ENCODE results near the gene SSH3. TPM values are rescaled to one million over a fixed set of nuclear protein-coding genes. Genes with fewer than 3 reads are reported as not detected.
A peak's percentile ranks its signal among the peaks of the same experiment; 100 is the strongest.

The SSH3 gene
- total RNA-seq, 1 experiment from 2014 or later = 57.8 TPM

DNA sequence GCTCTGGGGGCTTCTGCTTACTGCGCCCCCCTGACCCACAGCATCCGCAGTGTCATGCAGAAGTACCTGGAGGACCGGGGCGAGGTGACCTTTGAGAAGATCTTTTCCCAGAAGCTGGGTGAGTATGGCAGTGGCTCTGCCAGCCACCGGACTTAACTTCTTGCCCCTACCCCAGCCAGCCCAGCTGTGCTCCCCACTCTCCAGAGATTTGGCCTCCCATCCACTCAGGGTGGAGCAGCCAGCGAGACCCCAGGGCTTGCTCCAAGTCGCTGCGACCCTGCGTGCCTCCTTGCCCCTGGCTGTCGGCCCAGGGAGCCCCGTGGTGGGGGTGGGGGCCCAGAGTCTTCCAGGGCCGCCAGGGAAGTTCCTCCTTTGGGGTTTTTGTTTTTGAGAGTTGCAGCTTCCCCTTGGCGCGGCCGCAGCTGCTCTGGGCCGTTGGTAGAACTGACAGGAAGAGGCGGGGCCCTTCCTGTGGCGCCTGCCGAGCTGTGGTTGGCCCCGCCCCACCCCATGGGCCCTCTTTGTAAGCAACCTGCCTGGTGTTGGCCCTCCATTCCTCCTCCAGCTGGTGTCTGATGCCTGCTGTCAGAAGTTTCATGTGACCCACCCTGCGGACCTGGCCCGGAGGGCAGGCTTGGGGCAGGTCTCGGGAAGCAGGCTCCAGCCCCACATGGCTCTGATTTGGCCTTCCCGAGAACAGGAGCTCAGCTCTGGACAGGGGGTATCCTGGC is 25.9 kb upstream of the SSH3 start:
- H3K79me2 ChIP-seq (ENCODE audit: insufficient read depth, low read length) = peaks cover 61% of the 10 kb centered on the region
- POLR2A ChIA-PET = no interaction called here
- CTCF ChIA-PET = interaction anchor here (1.2 kb wide), 1 partner anchor 11 kb away, joined by 5 read pairs; the partner anchor contains the start of gene GRK2

GRCh38 chr11:67278135-67278938 is 25.0 kb upstream of the SSH3 start:
- Histone ChIP-seq H3K27me3 (ENCODE audit: insufficient read depth, low read length) (no peaks in the 10 kb centered on the region), H3K27ac (ENCODE audit: low read depth, low read length) (peak overlapping the region; percentile 57; the same call in 1 of the 2 replicates), H2AFZ (ENCODE audit: low read depth, low read length, poor library complexity, severe bottlenecking) (no peak overlapping the region), H3K9ac (ENCODE audit: low read length) (no peak overlapping the region), H3K4me2 (ENCODE audit: low read length) (no peak overlapping the region), H4K20me1 (ENCODE audit: insufficient read depth) (no peaks in the 10 kb centered on the region), H3K36me3 (ENCODE audit: control insufficient read depth in 1 of 2, insufficient read depth in 2 of 2, low read length in 2 of 2) (peaks cover 16 to 36% of the 10 kb centered on the region in 2 experiments), H3K4me3 (replicated peaks in 1 of 2; ENCODE audit: low read depth in 1 of 2, low read length in 2 of 2) (no peak overlapping the region), H3K4me1 (ENCODE audit: control insufficient read depth in 1 of 2, insufficient read depth in 2 of 2, low read length in 2 of 2) (peaks cover 4 to 19% of the 10 kb centered on the region in 2 experiments), H3K79me2 (ENCODE audit: insufficient read depth, low read length) (peaks cover 51% of the 10 kb centered on the region), H3K9me2 (ENCODE audit: insufficient read depth) (no peaks in the 10 kb centered on the region), H3K9me3 (ENCODE audit: control insufficient read depth in 1 of 2, insufficient read depth in 1 of 2, low read depth in 1 of 2, low read length in 2 of 2) (no peaks in the 10 kb centered on the region)
- no TSS peak for BruUV-seq (replicated peaks)
- ATAC-seq (no peak), DNase-seq (ENCODE audit: low read depth, low spot score) (no peak)
- ChIA-PET CTCF (interaction anchor here (1.2 kb wide), 1 partner anchor 12 kb away, joined by 5 read pairs; the partner anchor contains the start of gene GRK2), RAD21 (ENCODE audit: low non-redundant PET in 1 of 2, low total read pairs in 2 of 2, uncharacterized antibody in 2 of 2, unreplicated experiment in 2 of 2) (no interaction called here), POLR2A (no interaction called here)
- intact Hi-C loops (cut with micrococcal nuclease) = no loop called here
- TF ChIP-seq ZNF274 (IDR thresholded peaks at IDR 0.05; ENCODE audit: low read depth, low read length) (no peak), ATF3 (IDR thresholded peaks at IDR 0.05) (no peak), ZFX (IDR thresholded peaks at IDR 0.05) (no peak), FOSL1 (IDR thresholded peaks at IDR 0.05; ENCODE audit: low read depth) (no peak), JUND (IDR thresholded peaks at IDR 0.05) (no peak), CBX3 (IDR thresholded peaks at IDR 0.05; ENCODE audit: low read depth) (no peak), ELF1 (IDR thresholded peaks at IDR 0.05; ENCODE audit: borderline replicate concordance, low read depth) (no peak), POLR2AphosphoS5 (IDR thresholded peaks at IDR 0.05; ENCODE audit: low read depth, low read length) (no peak), TCF7L2 (IDR thresholded peaks at IDR 0.05; ENCODE audit: borderline replicate concordance, extremely low read depth, insufficient read depth, insufficient read length) (no peak), CTCF (IDR thresholded peaks at IDR 0.05 in 2 of 3, conservative IDR thresholded peaks at IDR 0.05 in 1 of 3; ENCODE audit: borderline replicate concordance in 1 of 3, insufficient read depth in 1 of 3, low read depth in 2 of 3, low read length in 2 of 3) (no peak), CEBPB (IDR thresholded peaks at IDR 0.05; ENCODE audit: low read depth) (no peak), SP1 (IDR thresholded peaks at IDR 0.05; ENCODE audit: low read depth) (no peak), EZH2phosphoT487 (IDR thresholded peaks at IDR 0.05; ENCODE audit: borderline replicate concordance) (no peak)

More for the DNA sequence above, 25.9 kb upstream of the SSH3 start:
- H3K4me1 ChIP-seq (ENCODE audit: control insufficient read depth in 1 of 2, insufficient read depth in 2 of 2, low read length in 2 of 2) = peaks cover 4 to 19% of the 10 kb centered on the region in 2 experiments
- H3K9me3 ChIP-seq (ENCODE audit: control insufficient read depth in 1 of 2, insufficient read depth in 1 of 2, low read depth in 1 of 2, low read length in 2 of 2) = no peaks in the 10 kb centered on the region
- peaks cover 14 to 28% of the 10 kb centered on the region in 2 experiments; a peak in 3 of 4 replicates for H3K36me3 ChIP-seq (ENCODE audit: control insufficient read depth in 1 of 2, insufficient read depth in 2 of 2, low read length in 2 of 2)
- H4K20me1 ChIP-seq (ENCODE audit: insufficient read depth) = no peaks in the 10 kb centered on the region
- ATAC-seq (peak; percentile 77), DNase-seq (ENCODE audit: low read depth, low spot score) (no peak)
- no peaks in the 10 kb centered on the region for H3K27me3 ChIP-seq (ENCODE audit: insufficient read depth, low read length)
- H3K9ac ChIP-seq (ENCODE audit: low read length) = peak overlapping the region; percentile 38; the same call in 1 of the 2 replicates
- intact Hi-C loops (cut with micrococcal nuclease) = no loop called here
- BruUV-seq (replicated peaks) = no TSS peak
- peak overlapping the region; percentile 64 for H3K4me2 ChIP-seq (ENCODE audit: low read length)
- TF ChIP-seq ZFX (IDR thresholded peaks at IDR 0.05) (0 out of 2 replicates have a peak, but pooled peaks have one; percentile 15), SRF (IDR thresholded peaks at IDR 0.05; ENCODE audit: low read depth) (no peak)
- no peak overlapping the region for H2AFZ ChIP-seq (ENCODE audit: low read depth, low read length, poor library complexity, severe bottlenecking)
- H3K27ac ChIP-seq (ENCODE audit: low read depth, low read length) = peak overlapping the region; percentile 57
- H3K4me3 ChIP-seq (replicated peaks in 1 of 2; ENCODE audit: low read depth in 1 of 2, low read length in 2 of 2) = peak overlapping the region; percentile 23 to 41
- RAD21 ChIA-PET (ENCODE audit: low non-redundant PET in 1 of 2, low total read pairs in 2 of 2, uncharacterized antibody in 2 of 2, unreplicated experiment in 2 of 2) = no interaction called here
- no peaks in the 10 kb centered on the region for H3K9me2 ChIP-seq (ENCODE audit: insufficient read depth)

Measured in HCT116 (cell line).